Right forelimb (tissue), 1 donor: ENCODE data around the gene AOPEP.

Experiments used
- DNase-seq: peaks from one replicate; pipeline ENCODE4 v3.0.0-alpha.2; 2018

AOPEP gene

DNA sequence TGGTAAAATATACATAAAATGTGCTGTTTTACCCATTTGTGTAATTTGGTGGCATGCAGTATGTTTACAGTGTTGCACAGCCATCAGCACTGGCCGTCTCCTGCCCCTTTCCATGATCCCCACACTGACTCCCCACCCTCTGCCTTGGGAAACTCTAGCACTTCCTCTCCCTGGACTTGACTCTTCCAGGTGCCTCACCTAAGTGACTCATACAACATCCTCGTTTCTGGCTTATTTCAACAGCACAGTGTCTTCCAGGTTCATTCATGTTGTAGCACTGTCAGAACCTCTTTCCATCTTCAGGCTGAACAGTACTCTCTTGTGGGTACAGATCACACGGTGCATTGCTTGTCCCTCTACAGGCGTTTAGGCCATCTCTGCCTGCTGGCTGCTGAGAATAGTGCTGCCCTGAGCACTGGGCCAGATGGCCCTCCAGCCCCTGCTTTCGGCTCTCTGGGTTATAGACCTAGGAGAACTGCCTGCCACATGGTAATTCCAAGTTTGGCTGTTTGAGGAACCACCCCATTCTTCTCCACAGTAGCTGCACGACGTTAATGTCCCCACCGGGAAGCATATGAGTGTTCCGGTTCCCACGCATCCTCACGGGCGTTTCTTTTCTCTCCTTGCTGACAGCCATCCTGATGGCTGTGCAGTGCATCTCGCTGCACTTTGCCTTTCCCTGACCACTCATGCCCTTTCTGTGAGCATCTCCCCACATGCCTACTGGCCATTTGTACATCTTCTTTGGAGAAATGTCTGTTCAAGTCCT is 379.2 kb downstream of the AOPEP start:
- DNase-seq: no peak

DNA sequence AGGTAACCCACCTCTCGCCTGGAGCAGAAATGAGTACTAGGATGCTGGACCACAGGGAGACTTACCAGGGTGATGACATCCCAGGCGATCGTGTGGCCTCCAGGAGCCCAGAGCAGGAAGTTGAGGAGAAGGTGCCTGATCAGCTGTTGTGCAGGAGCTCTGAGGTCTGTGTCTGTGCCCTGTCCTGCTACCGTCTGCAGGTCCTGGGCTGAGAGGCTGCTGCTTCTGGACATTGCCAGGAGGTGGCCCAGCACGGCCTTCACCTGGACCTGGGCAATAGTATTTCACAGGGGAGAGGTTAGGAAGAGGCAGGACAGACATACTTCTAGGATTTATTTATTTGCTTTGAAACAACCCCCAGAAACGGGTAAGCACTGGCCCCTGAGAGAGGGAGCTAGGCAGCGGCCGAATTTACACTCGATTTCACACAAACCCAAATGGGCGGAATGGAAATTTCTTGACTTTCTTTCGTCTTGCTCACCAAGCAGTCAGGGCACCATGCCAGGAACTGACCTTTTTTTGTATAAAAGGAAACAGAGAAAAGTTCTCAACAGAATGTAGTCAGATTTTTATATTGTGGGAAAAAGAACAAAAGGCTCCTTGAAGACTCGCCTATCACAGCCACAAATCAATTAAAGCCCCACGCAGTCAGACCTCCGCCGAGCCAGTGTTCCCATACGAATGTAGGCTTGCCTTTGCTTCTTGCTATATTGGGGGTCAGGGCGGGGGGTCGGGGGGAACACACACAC is 380.7 kb downstream of the AOPEP start:
- no peak for DNase-seq

DNA sequence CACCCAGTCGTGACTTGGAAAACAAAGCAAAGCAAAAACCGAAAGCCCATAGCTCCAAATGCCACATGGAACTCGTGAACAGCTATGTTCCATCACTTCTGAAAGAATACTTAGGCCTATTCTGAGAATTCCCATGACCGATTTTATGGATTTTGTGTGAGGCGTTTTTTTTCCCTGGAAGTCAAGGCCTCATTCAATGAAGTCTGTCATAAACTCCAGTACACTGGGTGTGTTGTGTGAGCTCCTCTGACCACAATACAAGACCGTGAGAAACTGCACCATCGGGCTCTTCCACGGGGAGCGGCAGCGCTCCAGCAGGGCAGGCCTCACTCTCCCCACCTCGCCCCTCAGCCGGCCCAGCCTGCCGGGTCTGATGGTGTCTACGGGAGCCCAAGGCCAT is 381.5 kb downstream of the AOPEP start:
- no peak for DNase-seq

DNA sequence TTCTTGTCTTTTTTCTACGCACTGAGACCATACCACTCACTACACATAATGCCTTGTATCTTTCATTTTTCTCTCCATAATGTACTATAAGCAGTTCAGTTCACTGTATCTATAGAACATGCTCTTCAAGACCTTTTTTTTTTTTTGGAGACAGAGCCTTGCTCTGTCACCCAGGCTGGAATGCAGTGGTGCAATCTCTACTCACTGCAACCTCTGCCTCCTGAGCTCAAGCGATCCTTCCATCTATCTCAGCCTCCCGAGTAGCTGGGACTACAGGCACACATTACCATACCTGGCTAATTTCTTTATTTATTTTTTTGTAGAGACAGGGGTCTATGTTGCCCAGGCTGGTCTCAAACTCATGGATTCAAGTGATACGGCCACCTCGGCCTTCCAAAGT is 382.3 kb downstream of the AOPEP start:
- no peak for DNase-seq

DNA sequence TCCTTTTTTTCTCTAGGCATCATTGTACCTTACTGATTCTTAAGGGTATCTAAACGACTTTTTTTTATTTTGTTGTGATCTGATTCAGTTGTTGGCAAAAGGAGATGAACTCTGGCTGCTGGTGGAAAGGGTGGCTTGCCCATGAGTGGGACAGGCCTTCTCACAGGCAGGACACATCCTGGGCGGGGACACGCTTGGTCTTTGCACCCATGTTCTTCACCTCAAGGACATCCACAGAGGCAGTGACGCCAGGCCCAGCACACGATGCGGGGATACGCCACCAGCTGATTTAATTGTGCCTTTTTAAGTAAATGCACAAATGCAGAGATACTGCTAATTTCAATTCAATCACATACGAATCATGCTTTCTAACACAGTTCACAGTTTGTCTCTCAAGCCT is 383.0 kb downstream of the AOPEP start:
- DNase-seq: no peak

DNA sequence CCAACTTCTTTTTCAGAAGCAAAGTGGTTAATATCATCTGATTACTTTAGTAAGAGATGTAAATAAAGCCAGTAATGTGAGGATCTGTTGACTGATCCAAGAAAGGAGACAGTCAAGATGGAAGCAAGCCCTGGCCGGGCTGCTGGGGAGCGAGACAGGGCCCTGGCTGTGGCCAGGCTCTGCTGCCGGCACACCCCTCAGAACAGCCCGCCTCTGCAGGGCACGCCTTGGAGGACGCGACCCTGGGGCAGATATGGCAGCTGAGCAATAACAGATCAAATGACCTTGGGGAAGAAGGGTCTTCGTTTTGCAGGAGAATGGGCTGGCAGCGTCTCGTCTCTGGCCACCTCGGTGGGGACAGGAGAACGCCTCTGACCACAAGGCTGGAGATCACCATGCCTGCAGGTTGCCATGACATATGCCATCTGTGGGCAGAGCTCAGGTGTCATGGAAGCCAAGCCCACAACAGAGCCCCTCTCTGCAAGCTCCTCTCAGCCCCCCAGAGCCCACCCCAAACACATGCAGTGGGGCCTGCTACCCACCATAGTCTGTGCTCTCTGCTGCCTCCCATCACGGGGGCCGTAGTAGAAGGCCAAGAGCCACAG is 384.5 kb downstream of the AOPEP start:
- no peak for DNase-seq

DNA sequence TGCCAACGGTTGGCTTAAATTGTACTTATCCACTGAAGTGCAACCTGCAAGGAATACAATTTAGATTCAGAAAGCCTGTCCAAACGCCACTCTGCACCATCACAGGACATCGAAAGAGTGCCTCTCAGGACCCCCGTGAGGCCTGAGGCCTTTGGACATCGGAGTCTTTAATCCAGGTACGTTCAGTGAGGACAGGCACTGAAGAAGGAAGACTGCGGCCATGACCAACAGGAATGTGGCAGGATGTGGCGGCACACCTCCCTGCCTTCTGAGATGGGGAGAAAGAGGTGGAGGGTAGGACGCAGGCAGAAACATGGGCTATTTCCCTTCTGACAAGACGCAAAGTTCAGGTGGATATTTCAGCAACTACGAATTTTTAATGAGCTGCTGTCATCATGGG is 385.2 kb downstream of the AOPEP start:
- DNase-seq: no peak

DNA sequence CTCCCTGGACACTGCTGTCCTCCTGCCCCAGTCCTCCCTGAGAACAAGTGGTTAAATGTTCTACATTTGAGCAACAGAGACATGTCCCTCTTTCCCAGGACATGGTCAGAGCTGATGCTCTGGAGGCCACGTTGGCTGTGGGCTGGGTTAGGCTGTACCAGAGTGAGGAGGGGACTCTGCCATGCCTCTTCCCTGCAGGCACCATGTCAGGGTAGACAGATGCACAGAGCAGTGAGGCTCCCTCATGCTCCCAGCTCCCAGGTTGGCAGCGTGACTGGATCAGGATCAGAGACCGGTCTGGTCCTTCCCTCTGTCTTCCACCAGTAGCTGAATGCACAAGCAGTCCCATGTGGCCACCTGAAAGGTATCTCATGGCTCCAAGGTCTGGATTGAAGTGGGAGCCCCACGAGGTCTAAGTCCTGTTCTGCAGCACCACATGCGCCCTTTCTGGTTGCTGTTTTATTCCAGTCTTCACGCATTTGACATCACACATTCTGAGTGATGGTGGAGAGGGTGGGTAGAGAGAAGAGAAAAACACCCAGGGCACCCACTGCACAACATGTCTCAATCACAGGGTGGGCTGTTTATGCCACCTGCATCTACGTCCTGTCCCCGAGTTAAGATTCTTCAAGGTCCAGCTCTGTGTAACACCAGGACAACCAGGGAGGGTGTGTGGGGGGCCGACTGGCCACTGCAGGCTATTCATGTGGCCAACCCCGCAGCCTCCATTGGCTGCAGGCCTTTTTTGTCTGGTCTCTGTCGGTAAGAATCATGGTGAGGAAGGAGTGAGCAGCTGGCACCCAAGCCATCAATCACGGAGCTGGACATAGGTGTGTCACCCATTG is 386.2 kb downstream of the AOPEP start:
- no peak for DNase-seq

DNA sequence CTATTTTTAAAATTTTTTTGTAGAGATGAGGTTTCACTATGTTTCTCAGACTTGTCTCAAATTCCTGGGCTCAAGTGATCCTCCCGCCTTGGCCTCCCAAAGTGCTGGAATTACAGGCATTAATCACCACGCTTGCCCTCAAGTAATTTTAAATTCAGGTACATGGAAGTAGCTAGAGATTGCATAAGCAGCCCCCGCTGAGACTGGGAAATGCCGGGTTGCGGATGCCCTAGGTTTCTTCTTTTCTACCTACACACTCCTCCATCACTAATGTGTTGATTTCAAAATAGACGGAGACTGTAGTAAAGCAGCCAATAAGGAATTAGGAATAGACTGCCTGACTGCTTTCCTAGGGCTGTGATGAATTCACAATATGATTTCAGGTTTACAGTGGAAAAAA is 388.6 kb downstream of the AOPEP start:
- no peak for DNase-seq

DNA sequence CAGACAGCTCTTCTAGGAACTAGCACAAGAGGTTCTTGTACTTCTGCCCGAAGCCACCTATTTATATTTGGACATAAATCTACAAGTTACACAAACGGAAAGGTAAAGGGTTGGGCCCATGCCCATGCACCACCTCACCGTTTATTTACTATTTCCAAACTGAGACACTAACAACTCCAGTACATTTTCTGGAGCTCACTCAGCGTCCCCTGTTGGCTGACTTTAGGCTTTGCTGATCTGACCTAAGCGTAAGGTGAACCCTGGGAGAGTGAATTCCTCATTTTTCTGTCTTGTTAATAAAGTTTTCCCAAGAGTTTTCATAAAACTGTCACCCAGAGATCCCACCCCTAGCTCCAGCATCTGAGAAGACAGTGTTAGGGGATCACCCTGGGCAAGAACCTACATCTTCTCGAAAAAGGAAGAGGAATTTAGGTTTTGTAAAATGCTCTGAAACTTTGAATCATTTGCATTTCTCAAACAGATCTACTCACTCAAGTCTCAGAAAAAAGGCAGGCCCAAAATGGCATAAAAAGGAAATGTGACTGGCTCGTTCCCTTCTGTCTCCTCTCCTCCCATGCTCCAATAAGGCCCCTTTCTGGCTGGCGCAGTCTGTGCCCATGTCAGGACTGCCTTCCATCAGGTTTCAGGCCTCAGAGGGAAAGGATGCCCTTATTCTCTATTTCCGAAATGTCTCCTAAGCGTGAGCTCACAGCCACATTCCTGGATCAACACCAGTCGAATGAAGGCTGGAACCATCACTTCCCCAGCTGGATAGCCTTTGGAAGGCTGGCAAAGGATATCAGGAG is 389.7 kb downstream of the AOPEP start:
- no peak for DNase-seq

DNA sequence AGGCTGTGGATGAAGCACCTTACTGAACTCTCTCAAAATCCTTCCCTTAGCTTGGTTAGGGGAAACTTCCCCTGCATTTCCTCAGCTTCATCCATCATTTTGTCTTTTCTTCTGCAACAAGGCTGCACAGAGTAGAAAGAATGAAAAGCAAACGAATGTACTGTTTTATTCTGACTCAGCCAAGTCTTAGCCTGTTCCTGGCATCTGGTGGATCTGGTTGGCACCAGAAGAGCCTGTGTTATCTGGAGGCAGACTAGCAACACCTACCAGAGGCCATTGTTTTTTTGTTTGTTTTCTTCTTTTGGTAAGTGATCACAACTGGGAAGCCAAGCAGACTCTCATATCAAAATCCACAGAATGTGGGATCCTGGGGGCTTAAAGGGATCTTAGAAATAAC is 390.3 kb downstream of the AOPEP start:
- no peak for DNase-seq

DNA sequence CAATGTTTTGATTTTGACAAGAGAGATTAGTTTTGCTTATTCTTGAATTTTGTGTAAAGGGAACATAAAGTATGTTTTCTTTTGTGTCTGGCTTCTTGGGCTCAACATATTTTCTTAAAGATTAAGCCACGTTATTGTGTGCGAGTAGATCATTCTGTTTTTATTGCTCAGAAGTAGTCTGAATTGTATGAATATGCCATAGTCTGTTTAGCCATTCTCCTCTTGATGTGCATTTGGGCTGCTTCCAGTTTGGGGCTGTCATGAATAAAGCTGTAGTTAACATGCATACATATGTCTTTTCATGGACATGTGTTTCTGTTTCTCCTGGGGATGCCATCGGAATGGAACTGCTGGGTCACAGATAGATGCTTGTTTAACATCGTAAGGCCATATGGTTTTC is 392.1 kb downstream of the AOPEP start:
- DNase-seq: no peak

DNA sequence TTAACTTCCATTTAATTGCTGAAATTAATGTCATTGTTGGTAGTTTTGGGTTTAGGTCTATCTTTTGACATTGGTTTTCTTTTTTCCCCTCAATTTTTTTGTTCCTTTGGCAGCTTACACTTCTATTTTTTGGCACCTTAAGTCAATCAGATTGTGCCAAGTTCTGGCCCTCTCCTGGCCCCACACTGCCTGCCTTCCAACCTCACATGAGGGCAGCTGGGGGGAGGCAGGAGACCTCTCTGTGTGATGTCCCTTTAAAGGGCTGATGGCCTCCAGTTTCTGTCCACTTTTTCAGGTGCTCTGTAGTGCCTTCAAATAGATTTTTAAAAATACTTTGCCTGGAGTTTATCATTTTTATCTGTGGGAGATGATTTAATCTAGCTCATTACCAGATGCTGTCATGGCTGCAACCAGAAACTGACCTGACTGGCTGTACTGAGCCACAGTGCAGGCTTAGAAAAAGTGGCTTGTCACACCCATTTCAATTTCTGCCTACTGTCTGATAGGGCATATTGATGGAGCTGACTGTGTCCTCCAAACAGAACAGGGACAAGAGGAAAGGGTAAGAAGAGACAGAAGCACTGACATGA is 394.4 kb downstream of the AOPEP start:
- no peak for DNase-seq

DNA sequence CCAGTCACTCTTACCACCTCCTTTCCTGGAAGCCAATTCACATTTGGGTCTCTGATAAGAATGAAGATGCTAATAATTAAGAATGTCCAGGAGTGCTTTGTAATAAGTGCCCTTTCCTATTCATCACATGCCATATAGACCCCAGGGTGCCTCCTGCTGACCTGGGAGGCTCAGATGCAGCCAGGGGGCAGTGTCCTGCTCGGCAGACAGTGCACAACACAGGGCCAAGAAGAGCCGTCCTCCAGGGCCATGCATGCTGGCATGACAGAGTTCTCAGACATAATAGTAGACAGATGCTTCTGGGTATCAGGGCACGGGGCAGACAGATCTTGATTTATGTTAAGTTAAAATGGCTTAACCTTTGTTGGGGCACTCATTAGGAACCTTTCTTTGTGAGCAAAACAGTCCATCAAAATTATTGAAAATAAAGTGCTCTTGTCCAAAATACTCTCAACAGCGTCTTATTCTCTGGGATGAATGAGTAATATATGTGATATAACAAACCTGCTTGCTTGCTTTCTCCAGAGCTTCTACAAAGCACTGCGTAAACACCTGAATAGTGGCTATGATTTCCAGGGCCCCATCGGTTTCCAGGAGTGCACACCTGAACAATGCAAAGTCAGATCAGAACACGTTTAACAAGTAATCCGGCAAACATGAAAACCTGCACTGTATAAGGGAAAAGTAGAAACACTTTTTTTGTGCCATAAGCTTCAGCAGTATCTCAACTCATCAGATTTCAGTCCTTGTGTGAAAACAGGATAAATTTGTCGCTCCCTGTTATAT is 398.3 kb downstream of the AOPEP start:
- no peak for DNase-seq

DNA sequence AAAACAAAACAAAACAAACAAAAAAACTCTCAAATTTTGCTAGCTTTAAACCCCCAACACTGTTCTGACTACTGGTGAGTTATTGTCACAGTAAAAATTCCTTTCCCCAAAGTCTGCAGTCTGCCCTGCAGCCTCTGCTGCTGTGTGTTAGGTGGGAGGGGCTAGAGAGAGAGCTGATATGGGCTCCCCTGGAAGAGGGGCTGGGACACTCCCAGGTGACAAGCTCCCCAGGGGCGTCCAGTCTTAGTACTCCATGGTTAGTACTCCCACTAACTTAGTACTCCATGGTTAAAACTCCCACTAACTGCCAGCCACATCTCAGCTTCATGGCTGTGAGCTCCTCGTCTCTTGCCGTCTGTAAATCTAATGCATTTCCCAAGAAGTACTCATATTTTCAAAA is 399.2 kb downstream of the AOPEP start:
- DNase-seq: no peak

DNA sequence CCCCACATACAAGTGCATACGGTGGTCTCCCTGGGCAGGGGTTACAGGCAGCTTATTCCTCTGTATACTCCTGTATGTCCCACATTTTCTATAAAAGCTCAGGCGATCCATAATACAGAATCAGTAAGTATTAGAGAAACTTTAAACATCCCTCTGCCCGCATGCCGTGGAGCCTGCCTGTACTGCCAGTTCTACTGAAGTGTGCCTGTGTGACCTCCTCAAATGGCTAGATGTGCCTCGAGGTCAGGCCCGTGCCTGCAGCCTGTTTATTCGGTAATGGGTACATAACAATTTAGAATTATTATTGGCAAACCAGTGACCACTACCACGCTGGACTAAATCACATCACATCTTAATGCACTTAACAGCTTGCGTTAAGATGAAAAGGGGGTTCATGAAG is 400.2 kb downstream of the AOPEP start:
- DNase-seq: no peak

DNA sequence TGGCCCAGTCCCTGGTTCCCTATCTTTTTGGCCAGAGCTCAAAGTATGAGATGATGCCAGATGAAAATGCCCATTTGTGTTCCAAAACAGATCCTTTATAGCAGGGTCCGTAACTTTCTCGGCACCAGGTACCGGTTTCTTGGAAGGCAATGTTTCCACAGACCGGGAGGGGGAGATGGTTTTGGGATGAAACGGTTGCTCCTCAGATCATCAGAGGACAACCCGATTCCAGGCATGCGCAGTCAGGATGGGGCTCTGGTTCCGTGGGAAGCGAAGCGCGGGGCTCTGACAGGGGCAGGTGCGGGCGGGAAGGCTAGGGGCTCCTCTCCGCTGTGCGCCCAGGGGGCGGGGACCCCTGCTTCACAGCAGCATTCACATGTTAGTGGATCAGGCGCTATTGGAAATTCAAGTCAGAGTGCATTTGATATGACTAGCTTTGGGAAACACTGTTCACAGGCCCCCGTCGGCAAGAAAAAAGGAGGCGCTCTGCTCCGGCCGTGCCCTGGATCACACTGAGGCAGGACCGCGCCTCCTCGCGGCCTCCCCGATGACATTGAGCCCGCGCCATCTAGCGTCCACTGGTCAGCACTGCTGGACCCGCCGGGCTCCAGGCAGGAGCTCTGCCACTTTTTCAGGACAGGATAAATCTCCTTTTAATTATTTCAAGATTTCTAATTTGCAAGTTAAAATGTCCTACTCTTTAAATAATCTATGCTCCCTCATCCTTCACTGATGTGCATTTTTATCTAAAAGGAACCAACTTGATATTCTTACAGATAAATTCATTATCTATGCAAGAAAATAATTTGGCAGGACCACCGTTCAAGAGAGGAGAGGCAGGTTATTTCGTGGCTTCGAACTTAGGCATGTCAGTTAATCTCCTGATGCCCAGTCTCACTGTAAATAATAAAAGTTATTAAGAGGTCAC is 401.0 kb downstream of the AOPEP start:
- DNase-seq: peak; percentile 91

DNA sequence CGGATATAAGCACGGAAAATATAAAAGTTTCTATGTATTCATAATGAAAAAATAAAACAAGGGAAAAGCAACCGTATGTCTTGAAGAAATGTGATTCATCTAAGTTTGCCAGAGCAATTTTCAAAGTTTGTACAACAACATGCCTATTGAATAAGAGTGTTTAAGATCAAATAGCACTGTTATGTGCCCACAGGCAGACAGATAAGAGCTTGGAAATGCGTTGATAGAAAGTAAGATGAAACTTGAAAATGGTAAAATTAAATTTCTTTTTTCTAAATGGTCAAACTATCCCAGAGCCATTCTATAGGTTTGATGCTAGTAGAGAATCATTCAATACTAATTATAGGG is 401.7 kb downstream of the AOPEP start:
- no peak for DNase-seq

DNA sequence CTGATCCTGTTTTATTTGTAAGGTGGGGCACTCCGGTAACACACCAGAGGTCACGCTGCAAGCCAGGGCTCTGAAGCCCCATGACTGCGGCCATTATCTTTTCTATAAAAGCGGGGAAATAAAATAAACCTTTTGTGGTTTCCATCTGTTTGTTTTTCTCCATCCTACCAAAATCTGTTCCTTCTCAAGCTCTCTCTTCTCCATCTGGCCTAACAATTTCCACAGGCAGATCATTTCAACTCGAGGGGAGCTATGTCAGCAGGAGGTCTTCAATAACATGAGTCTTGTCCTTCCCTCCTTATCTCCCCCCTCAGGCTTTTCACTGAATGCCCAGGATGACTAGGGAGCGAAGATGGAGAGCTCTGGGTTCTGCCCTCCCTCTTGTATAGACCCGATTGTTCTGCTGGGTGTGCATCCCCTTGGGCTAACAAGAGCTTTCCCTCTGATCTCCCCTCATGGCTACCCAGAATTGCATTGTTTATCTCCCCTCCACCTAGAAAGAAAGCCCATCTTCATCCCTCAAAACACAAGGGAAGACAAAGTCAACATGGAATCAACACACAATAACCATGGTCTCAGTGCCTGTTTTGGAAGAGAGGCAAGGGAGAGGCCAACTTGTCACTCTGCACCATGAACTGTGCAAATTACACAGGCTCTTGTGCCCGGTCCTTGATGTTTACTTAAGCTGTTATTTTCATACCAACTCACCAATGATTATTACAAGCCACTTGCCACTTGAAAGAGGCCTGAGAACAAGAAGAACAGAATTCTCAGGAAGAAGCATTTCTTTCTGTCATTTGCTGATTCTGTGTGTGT is 403.2 kb downstream of the AOPEP start:
- no peak for DNase-seq
